Common myeloid progenitor, CD34-positive (primary cell): ENCODE results near the gene CDK10.

Source experiments
- CTCF ChIA-PET: fragments of 350-600 bp; sonication (Branson Sonifier 250); formaldehyde crosslinking; loops from one replicate; lab custom pipeline; 2021; ENCODE audit warnings: antibody characterized with exemption; lab: Charles Lee
- POLR2A ChIA-PET: fragments of 350-600 bp; sonication (Branson Sonifier 250); formaldehyde crosslinking; loops from one replicate; lab custom pipeline; 2021; ENCODE audit warnings: antibody characterized with exemption; lab: Charles Lee
- DNase-seq, 3 donors: peaks; one replicate each; pipeline versions ENCODE4 v3.0.0 to v3.0.0-alpha.2; 2013
- H3K27ac ChIP-seq, 2 experiments: 1 replicate in 1 of 2; 2 replicates in 1 of 2; pipeline ENCODE4 v1.7.0; 2013; ENCODE audit warnings: inconsistent platforms in 2 of 2, low read length in 2 of 2, mild to moderate bottlenecking in 2 of 2, low read depth in 1 of 2, moderate library complexity in 1 of 2; ENCODE audit not compliant: severe bottlenecking in 2 of 2, insufficient read depth in 1 of 2, poor library complexity in 1 of 2
- H3K27me3 ChIP-seq, 5 experiments: replicated peaks in 2 of 5; 1 replicate in 3 of 5; 2 replicates in 2 of 5; pipeline versions ENCODE4 v1.6.1 to v1.7.0; 2013; ENCODE audit warnings: low read length in 4 of 5, mild to moderate bottlenecking in 2 of 5, moderate library complexity in 2 of 5, inconsistent platforms in 1 of 5; ENCODE audit not compliant: insufficient read depth in 5 of 5, control insufficient read depth in 4 of 5
- H3K36me3 ChIP-seq, 4 experiments: 1 replicate in 2 of 4; 2 replicates in 2 of 4; pipeline versions ENCODE4 v1.6.1 to v1.7.0; 2013; ENCODE audit warnings: low read length in 3 of 4, control low read depth in 1 of 4, mild to moderate bottlenecking in 1 of 4; ENCODE audit not compliant: control insufficient read depth in 4 of 4, insufficient read depth in 4 of 4
- H3K4me1 ChIP-seq, 4 experiments: 1 replicate in 3 of 4; 2 replicates in 1 of 4; pipeline versions ENCODE4 v1.6.1 to v1.7.1; 2013; ENCODE audit warnings: low read length in 3 of 4, mild to moderate bottlenecking in 3 of 4, control low read depth in 1 of 4, inconsistent platforms in 1 of 4, moderate library complexity in 1 of 4; ENCODE audit not compliant: control insufficient read depth in 4 of 4, insufficient read depth in 4 of 4; ENCODE audit errors: control extremely low read depth in 1 of 4
- H3K4me3 ChIP-seq, 7 experiments: 1 replicate in 4 of 7; 2 replicates in 3 of 7; pipeline versions ENCODE4 v1.5.1 to v1.7.0; 2013; ENCODE audit warnings: mild to moderate bottlenecking in 7 of 7, low read length in 6 of 7, moderate library complexity in 6 of 7, inconsistent platforms in 2 of 7, low read depth in 2 of 7, control low read depth in 1 of 7; ENCODE audit not compliant: insufficient read depth in 4 of 7, control insufficient read depth in 1 of 7; ENCODE audit errors: extremely low read depth in 1 of 7
- H3K9me3 ChIP-seq, 5 experiments: 1 replicate in 4 of 5; 2 replicates in 1 of 5; pipeline versions ENCODE4 v1.6.1 to v1.7.1; 2013; ENCODE audit warnings: low read length in 4 of 5, mild to moderate bottlenecking in 2 of 5, inconsistent platforms in 1 of 5, low read depth in 1 of 5, moderate library complexity in 1 of 5; ENCODE audit not compliant: control insufficient read depth in 4 of 5, insufficient read depth in 2 of 5; ENCODE audit errors: control extremely low read depth in 1 of 5
- WGBS: methylation state at CpG from one replicate; pipeline ENCODE4 v1.1.5; 2013; ENCODE audit not compliant: insufficient coverage; 5-methylcytosine and 5-hydroxymethylcytosine counted together

CDK10 gene

GRCh38 chr16:89744813-89745212 is 58.3 kb downstream of the CDK10 start:
- CTCF ChIA-PET = interaction anchor here (0.8 kb wide), 1 partner anchor 39 kb away, joined by 3 read pairs; no protein-coding TSS in a partner anchor
- POLR2A ChIA-PET = no interaction called here
- peaks cover 2 to 86% (median 59%) of the 10 kb centered on the region in 4 experiments for H3K36me3 ChIP-seq
- H3K27ac ChIP-seq = no peak overlapping the region
- H3K27me3 ChIP-seq = no peaks in the 10 kb centered on the region
- H3K4me1 ChIP-seq = peaks cover 0 to 6% (median 2%) of the 10 kb centered on the region in 4 experiments
- DNase-seq = no peak
- WGBS = 98% methylated on average over 14 of the region's 16 CpGs
- no peaks in the 10 kb centered on the region for H3K9me3 ChIP-seq
- H3K4me3 ChIP-seq = no peak overlapping the region
